HG03066 (cell line): ENCODE data around the gene PEX10.
"Not testable (repeated sequence)": the region's sequence is repeated elsewhere in the genome, so short reads cannot be mapped to it uniquely, and the experiment has no call there.

Experiments
- ATAC-seq: cut with Tn5 transposase; IDR thresholded peaks from one replicate; pipeline ENCODE4 v1.9.1; 2021; ENCODE audit warnings: low read depth; ENCODE audit not compliant: unreplicated experiment

Gene PEX10

DNA sequence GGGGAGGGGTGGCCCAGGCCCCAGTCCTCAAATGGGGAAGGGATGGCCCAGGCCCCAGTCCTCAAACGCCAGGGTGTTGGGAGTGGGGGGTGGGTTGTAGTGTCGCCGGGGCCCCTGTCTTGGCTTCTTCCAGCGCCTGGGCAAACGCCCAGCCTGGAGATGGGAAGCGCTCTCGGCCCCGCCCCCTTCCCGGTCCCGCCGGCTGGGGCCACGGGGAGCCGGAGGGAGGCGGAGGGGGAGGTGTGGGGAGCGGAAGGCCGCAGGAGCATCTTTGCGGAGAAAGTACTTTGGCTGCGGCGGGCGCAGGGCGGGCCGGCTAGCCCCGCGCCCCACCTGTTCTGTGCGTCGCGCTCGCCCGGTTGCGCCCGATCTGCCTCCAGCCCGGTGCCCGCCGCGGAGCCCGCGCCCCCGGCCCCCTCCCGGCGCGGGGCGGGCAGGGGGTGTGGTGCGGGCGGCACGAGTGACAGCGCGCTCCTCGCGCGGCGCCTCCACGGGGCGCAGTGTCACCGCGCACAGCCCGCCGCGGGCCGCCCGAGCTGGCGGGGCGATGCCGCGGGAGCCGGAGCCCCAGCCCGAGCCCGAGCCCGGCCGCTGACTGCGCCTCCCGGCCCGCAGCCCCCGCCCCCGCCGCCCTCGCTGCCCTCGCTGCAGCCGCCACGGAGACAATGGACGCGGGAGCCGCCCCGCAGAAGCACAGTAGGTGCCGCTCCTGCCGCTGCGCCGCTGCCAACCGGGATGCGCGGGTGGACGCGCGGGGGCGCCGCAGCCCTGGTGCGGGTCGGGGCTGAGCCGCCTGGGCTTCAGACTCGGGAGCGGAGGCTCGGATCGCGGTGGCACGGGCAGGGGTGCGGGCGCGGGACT, 31.1 kb upstream of the PEX10 start:
- ATAC-seq, result no peak

DNA sequence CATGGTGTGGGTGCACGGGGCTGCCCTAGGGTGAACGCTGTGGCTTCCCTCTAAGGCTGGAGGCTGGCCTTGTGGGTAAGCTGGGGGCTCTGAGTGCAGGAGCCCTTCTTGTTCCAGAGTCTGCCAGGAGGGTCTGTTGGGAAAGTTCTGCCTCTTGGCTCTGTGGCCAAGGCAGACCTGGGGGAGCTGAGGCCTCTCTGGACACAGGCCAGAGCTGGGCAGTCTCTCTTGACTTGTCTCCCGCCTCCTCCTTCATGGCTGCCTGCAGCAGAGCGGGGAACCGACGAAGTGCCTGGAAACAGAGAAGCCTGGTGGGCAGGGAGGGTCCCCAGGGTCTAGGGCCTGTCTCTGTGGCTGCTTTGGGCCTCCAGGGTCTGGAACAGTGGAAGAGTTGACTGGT, 30.3 kb upstream of the PEX10 start:
- no peak for ATAC-seq

DNA sequence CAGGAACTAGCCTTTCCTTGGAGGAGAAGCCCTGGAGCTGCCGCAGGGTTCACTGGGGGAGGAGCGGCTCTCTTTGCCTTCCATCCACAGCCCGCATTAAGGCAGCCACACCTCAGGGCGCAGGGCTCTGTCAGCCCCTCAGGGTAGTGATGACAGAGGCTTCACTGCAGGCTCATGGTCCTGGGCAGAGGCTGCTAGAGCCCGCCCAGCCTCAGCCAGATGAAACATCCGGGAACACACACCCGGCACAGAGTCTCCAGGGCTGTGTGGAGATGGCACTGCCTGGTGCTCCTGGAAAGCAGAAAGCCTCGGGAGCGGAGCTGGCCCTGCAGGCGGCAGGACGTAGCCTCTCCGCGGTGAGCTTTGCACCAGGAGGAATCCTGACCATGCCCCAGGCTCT, 29.4 kb upstream of the PEX10 start:
- no peak for ATAC-seq

DNA sequence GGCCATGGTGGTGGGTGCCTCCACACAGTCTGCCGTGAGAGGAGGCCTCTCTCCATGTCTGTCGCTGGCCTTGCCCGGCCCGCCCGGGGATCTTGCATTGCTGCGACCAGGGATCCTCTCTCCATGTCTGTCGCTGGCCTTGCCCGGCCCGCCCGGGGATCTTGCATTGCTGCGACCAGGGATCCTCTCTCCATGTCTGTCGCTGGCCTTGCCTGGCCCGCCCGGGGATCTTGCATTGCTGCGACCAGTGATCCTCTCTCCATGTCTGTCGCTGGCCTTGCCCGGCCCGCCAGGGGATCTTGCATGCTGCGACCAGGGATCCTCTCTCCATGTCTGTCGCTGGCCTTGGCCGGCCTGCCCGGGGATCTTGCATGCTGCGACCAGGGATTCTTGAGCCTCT, 28.0 kb upstream of the PEX10 start:
- ATAC-seq, result not testable (repeated sequence)

DNA sequence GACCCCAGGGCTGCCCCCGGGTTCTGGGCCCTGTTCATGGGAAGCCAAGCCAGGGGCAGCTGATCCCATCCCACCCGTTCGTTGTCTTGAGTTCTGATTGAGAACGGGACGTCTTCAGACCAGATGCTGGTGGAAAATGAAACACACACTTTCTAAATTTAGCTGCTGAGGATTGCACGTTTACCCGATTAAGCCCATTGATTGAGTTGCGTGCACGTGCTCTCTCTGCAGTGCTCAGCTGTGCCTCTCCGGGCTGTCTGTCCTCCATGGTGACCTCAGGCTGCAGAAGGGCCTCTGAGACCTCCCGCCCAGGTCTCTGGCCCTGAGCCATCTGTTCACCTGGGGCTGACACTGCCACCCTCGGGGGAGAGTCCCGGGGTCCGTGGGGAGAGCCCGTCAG, 27.0 kb upstream of the PEX10 start:
- no peak for ATAC-seq

DNA sequence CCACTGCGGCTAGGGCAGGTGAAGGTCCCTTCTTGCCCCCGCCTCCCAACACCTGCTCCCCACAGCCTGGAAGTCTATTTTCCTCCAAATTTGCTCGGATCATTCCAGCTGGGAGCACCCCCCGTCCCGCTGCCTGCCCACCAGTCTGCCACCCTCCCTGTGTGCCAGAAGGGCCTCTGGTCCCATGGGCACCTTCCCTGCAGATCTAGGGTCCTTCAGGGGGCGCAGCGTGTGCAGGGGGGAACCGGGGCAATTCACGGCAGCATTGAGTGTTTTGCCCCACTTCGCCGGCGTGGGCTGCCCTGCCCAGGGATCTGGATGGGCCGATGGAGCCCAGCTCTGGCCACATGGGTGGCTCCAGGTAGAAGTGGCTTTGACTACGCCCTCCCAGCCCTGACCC, 26.3 kb upstream of the PEX10 start:
- ATAC-seq, result no peak

DNA sequence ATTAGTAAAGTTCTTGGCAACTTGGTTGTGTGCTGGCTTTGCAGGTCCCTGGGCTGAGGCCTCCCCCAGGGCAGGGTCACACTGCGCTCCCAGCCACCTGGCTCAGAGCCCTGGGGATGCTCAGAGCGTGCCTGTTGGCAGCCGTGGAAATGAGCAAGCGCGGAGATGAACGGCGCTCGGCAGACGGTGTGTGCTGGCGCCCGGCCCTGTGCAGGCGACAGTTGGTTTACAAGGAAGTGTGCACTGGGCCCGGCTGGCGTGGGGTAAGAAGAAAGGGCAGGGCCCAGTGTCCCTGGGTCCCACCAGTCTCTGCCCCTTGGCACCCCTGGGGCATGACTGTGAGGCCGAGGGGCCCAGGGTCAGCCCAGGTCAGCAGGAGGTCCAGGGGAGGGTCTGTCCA, 25.7 kb upstream of the PEX10 start:
- ATAC-seq, result no peak

DNA sequence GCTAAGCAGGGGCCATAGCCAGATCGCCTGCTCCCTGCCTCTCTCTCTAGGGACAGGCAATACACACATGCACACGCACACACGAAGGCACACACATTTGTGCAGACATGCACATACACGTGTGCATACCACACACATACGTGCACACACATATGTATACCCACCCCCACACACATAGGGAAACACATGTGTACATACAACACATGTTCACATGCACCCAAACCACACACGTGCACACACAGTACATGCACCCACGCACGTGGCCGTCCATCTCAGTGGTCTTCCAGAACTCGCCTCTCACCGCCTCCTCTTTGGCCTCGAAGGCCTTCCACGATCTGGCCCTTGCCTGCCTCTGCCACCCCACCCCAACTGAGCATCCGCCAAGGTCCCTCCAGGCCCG, 25.3 kb upstream of the PEX10 start:
- ATAC-seq, result no peak

DNA sequence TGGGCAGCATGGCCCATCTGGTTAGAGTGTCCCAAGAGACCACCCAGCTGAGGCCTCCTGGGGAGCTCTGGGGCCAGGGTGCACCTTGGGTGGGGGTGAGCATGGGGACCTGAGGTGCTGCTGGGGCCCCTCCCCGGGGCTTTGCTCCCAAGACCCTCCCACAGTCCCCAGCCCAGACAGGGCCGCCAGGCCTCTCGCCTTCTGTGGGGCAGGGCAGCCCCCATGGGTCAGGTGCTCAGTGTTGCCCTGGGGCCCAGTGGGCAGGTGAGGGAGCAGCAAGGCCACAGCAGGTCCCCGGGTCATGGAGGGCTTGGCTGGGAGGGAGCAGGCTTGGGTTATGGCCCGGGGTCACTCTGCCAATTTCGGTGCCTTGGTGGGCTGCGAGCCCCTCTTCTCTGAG, 24.5 kb upstream of the PEX10 start:
- ATAC-seq, result no peak

DNA sequence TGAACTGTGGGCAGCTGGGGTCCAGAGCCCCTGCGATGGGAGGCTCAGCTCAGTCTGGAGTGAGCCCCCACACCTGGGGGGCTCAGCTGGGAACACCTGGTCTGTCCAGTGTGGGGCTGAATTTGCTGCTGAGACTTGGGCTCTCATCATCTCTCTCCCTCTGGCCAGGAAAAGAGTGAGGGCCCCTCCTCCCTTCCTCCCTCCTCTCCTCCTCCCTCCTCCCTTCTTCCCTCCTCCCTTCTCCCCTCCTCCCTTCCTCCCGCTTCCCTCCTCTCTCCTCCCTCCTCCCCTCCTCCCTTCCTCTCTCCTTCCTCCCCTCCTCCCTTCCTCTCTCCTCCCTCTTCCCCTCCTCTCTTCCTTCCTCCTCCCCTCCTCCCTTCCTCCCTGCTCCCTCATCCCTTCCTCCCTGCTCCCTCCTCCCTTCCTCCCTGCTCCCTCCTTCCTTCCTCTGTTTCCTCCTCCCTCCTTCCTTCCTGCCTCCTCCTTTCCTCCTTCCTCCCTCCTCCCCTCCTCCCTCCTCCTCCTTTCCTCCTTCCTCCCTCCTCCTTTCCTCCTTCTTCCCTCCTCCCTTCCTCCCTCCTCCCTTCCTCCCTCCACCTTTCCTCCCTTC, 23.5 kb upstream of the PEX10 start:
- no peak for ATAC-seq

DNA sequence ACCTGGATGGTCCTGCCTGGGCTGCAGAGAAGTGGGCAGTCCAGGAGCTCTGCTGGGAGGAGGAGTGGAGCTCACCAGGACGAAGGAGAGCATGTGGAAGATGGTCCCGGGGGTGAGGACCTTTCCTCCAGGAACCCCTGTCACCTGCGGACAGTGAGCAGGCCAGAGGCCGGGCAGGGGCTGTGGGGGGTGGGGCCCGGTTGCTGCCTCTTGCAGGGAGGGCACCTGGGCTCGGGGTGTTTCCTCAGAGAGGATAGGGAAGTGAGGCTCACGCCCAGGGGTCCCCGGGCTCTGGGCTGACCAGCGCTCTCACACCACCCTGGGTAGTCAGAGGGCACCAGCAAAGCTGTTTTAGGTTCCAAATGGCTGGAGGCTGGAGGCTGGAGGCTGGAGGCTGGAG, 22.7 kb upstream of the PEX10 start:
- ATAC-seq, result no peak

DNA sequence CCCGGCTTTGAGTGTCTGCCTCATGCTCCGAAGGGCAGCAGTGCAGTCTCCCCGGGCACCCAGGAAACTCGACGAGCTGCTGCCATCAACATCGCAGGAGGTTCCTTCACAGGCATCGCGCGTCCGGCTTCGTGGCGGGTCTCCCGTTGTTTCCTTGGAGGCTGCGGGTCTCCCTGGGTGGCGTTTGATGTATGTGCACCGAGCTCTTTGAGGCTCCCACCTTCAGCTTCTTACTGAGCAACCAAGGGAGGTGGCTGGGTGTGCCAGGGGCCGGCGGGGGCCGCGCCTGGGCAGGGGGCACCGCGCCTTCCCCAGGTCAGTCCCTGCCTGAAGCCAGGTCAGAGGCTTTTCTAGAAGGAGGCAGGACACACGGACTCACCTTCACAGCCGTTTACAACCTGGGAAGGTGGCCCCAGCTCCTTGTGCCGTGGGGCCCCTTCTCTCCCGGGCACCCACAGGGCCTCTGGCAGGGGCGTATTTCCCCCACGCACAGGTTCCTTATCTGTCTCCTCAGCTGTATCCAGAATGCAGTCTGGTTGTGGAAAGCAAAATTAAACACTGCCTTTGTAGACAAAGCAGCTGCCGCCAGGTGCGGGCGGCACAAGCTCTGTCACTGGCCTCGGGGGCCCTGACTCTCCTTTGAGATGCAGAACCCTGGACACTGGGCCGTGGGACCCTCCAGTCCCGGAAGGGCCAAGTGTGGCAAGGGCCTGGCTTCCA, 21.7 kb upstream of the PEX10 start:
- ATAC-seq, result no peak

DNA sequence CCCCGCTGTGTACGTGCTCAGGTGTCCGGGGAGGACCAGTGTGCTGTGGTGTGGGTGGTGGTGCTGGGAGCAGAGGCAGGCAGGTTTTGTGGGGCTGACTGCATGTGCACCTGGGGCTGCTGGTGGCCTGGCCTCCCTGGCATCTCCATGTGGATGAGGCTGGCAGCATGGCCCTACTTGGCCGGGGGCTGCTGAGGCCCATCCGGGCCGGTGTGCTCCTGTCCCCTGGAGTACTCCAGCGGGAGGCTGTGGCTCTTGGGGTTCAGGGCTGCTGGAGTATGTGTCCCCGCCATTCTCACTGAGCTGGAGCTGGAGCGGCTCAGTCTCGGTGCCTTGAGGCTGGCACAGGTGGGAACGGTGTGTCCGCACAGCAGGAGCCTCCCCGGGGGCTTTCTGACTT, 20.8 kb upstream of the PEX10 start:
- no peak for ATAC-seq

DNA sequence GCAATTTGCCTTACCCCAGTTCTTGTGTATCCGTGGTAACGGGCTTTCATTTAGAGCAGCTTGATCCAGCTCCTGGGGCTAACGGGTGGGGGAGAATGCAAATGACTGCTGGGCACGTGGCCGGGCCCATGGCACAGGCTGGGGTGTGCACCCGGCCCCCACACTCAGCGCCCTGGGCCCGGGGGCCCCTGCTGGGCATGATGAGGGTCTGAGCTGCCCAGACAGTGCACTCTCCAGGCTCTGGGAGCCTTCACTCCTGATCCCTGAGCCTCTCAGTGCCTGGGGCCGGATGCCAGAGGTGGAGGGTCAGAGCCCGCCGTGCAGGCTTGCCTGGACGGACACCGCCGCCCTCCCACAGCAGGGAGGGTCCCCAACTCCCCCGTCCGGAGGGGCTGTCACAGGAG, 20.1 kb upstream of the PEX10 start:
- ATAC-seq, result no peak

DNA sequence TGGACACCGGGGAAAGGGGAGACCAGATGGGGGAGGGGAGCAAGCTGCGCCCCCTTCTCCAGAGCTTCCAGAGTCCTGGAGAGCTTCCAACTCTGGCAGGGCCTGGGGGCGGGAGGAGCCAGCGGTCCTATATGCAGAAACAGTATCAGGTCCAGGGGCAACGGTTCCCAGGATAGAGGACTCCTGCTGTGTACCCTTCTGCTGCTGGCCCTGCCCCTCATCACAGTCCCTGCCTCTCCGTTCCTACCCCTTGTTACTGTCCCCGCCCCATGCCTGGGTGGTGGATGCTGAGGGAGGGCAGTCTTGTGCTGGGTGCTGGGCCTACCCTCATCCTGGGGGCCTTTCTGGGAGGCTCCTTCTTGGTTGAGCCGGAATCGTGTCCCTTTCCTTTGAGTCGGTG, 19.2 kb upstream of the PEX10 start:
- no peak for ATAC-seq

DNA sequence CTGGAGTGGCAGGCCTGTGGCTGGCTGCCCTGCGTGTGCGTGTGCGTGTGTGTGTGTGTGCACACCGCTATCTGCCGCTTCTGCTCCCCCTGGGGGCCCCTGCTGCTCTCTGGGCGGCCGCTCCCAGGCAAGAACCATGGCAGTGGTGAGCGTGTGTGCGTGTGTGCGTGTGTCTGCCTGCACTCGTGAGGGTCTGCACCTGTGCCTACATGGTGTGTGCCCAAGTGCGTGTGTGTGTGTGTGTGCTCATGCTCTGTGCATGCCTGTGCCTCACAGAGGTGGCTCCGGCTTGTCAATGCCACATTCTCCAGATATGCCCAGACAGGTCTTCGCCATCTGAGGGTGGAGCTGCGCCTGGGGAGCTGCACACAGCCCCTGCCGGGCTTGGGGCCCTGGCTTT, 18.7 kb upstream of the PEX10 start:
- ATAC-seq, result no peak

DNA sequence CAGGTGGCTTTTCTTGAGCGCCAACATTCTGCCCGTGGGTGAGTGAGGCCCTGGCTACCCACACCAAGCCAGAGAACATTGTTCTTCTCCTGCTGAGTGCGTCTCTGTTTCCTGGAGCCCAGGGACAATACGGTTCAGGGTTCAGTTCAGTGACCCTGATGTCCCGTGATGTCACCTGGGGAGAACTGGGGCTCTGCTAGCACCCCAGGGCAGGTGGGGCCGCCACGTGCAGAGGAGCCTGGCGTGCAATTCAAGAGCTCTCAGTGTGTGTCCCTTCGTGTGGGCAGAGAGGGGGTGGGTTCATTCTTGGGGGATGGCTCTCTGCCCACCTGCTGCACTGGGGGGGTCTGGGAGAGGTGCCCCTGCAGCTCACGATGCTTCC, 18.2 kb upstream of the PEX10 start:
- ATAC-seq, result no peak

DNA sequence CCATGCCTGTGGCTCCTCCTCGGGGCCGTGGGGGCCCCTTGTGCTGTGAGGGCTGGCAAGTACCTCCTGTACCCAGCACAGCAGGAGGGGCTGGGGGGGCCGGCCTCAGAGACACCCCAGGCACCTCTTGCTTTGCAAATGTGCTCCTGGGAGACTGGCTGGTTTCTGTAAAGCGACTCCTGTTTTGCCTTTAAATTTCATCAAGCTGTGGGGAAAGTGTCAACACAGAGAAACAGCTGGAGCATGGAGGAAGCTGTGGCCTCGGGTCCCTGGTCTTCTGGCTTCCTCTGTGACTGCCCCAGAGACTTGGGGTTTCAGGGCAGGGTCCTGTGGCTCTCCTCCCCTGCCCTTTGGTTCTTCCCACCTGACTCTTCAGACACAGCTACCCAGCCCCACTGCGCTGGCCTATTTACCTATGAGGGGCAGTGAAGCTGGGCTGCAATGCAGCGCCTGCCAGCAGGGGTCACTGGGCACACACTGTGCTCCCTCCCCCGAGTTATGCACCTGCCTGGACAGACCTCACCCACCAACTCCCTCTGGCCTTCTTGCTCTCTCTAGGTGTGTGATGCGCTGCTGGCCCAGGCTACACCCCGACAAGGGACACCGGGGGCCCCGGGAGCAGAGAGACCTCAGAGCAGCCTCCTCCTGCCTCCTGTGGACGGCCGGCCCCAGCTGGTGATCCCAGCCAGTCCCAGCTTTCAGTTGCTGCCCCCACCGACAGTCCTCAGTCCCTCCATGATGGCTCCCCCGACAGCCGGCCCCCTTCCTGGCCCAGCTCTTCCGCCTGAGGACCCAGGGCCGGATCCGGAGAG, 17.6 kb upstream of the PEX10 start:
- ATAC-seq, result no peak

DNA sequence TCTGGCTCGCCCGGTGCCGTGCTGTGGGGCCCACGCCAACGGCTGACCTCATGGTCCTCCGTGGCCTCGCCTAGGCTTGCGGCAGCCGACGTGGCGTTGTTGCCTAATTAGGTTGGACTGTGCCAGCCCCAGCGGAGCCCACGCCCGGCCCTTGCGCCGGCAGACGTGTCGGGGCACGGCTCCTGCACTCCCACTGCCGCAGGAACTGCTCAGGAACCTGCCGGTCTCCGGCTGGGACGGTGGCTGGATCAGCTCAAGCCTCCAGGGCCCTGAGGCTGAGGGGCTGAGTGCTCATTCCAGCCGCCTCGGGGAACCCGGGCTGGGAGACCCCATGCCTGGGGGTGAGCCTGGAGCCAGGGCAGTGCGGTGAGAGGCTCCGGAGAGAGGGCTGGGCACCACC, 16.1 kb upstream of the PEX10 start:
- no peak for ATAC-seq

DNA sequence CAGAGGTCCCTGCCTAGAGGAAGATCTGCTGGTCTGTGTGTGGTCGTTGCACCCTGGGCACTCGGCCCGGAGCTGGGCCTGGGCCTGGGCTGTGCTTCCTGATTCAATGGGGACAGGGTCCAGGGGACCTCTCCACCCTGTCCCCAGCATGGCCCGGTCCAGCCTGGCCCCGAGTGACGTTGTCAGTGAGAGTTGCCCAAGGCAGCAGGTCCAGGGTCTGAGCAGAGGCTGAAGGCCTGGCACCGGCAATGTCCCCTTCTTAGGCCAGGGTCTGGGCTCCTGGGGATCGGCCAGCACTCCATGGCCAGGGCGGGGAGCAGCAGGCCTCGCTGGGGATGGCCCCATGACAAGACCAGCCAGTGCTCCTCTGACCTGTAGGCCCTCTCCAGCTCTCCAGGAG, 15.6 kb upstream of the PEX10 start:
- ATAC-seq, result no peak

DNA sequence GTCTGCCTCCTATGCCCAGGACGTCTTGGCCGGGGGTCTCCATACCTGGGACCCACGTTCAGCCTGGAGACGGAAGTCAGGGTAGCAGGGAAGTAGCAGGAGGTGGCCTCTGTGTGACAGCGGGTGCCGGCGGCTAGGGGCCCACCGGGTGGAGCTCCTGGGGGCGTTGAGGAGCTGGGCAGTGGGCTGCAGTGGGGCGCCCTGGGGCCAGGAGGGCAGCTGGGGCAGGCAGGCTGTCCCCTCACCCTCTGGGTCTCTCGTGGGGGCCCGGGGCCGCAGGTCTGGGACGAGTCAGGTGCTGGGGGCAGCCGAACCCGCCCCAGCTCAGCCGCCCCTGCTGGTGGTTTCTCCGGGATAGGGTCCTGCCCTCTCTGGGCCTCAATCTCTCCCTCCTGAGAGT, 14.7 kb upstream of the PEX10 start:
- ATAC-seq, result no peak
